ENCODE data around the gene FERMT3.

DNA sequence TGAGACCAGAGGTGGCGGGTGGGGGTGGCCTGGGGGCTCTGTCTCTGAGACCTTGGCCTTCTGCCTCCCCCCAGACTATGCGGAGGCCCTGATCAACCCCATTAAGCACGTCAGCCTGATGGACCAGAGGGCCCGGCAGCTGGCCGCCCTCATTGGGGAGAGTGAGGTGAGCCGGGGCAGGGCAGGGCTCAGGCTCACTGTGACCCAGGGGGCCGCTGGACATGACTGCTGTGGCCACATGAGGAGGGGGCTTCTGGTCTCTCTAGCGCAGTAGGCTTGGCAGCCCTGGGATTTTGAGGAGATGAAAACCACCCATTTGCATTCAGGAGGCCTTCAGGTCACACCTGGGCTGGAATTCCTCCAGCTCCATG lies 57.4 kb downstream of the FERMT3 start:
- TF ChIP-seq GATA2 (IDR thresholded peaks at IDR 0.05; ENCODE audit: low read depth, low read length) (no peak), GATA3 (IDR thresholded peaks at IDR 0.05; ENCODE audit: low read depth, low read length) (no peak)

All from SH-SY5Y (cell line).